HEK293 (cell line): Measurements from ENCODE around the gene SCTR.
A peak's percentile ranks its signal among the peaks of the same experiment; 100 is the strongest.

Source experiments
- CTCF ChIA-PET: fragments of 350-600 bp; formaldehyde crosslinking; extraction: SDS; loops from one replicate; lab custom pipeline; 2021; ENCODE audit warnings: antibody characterized with exemption; lab: Yijun Ruan, JAX
- POLR2A ChIA-PET: fragments of 300-600 bp; formaldehyde crosslinking; extraction: SDS; loops from one replicate; lab custom pipeline; 2020; ENCODE audit warnings: antibody characterized with exemption, inconsistent platforms; lab: Yijun Ruan, JAX
- H3K27ac ChIP-seq: fragments of 200-500 bp; sonication (Bioruptor generic); 2 replicates; pipeline ENCODE4 v1.5.1; 2014; ENCODE audit warnings: low read depth, low read length, control low read depth, inconsistent platforms; ENCODE audit errors: extremely low read depth
- H3K36me3 ChIP-seq, 2 experiments: fragments of 200-500 bp in 1 of 2; sonication (Bioruptor generic) in 1 of 2; 1 replicate in 1 of 2; 2 replicates in 1 of 2; pipeline ENCODE4 v1.5.1; 2014 to 2017; ENCODE audit warnings: inconsistent platforms in 2 of 2, low read length in 2 of 2; ENCODE audit not compliant: control insufficient read depth in 2 of 2, insufficient read depth in 1 of 2
- H3K4me1 ChIP-seq: fragments of 200-500 bp; sonication (Bioruptor generic); 2 replicates; pipeline ENCODE4 v1.5.1; 2014; ENCODE audit warnings: mild to moderate bottlenecking, low read length, inconsistent platforms; ENCODE audit not compliant: control insufficient read depth, insufficient read depth
- H3K4me3 ChIP-seq: 2 replicates; pipeline ENCODE4 v1.5.1; 2011; ENCODE audit warnings: low read depth, mild to moderate bottlenecking, control low read depth, low read length, moderate library complexity
- H3K9me3 ChIP-seq: fragments of 200-500 bp; sonication (Bioruptor generic); 2 replicates; pipeline ENCODE4 v1.5.1; 2014; ENCODE audit warnings: low read depth, low read length, inconsistent platforms; ENCODE audit not compliant: control insufficient read depth, insufficient read depth
- FEZF1 ChIP-seq: fragments of 450-650 bp; formaldehyde crosslinking; IDR thresholded peaks from 2 replicates; pipeline ENCODE4 v1.5.1; 2016; ENCODE audit warnings: missing biosample characterization, missing genetic modification characterization
- GFI1B ChIP-seq: fragments of 450-650 bp; formaldehyde crosslinking; IDR thresholded peaks from 2 replicates; pipeline ENCODE4 v1.5.1; 2016; ENCODE audit warnings: missing biosample characterization, missing genetic modification characterization
- GLIS1 ChIP-seq: fragments of 450-650 bp; formaldehyde crosslinking; IDR thresholded peaks from 2 replicates; pipeline ENCODE4 v1.5.1; 2016; ENCODE audit warnings: missing biosample characterization, missing genetic modification characterization
- PRDM6 ChIP-seq: fragments of 450-650 bp; formaldehyde crosslinking; IDR thresholded peaks from 2 replicates; pipeline ENCODE4 v1.5.1; 2017; ENCODE audit warnings: missing biosample characterization, missing genetic modification characterization
- TCF7L2 ChIP-seq: IDR thresholded peaks from 2 replicates; pipeline ENCODE4 v1.6.1; 2011; ENCODE audit warnings: low read depth, mild to moderate bottlenecking, inconsistent platforms, low read length, moderate library complexity, borderline replicate concordance
- ZBTB26 ChIP-seq: fragments of 450-650 bp; formaldehyde crosslinking; optimal IDR thresholded peaks from 2 replicates; pipeline ENCODE3; 2016; ENCODE audit warnings: missing biosample characterization, mild to moderate bottlenecking, missing genetic modification characterization
- ZIC2 ChIP-seq: fragments of 450-650 bp; formaldehyde crosslinking; IDR thresholded peaks from 2 replicates; pipeline ENCODE4 v1.5.1; 2016; ENCODE audit warnings: missing biosample characterization, missing genetic modification characterization
- ZNF148 ChIP-seq: fragments of 450-650 bp; formaldehyde crosslinking; IDR thresholded peaks from 2 replicates; pipeline ENCODE4 v1.5.0; 2017; ENCODE audit warnings: missing biosample characterization, missing genetic modification characterization, borderline replicate concordance
- ZNF266 ChIP-seq: fragments of 450-650 bp; formaldehyde crosslinking; IDR thresholded peaks from 2 replicates; pipeline ENCODE4 v1.5.1; 2016; ENCODE audit warnings: missing biosample characterization, missing genetic modification characterization, low read depth
- ZNF292 ChIP-seq: fragments of 450-650 bp; formaldehyde crosslinking; IDR thresholded peaks from 2 replicates; pipeline ENCODE4 v1.5.1; 2016; ENCODE audit warnings: low read depth, missing biosample characterization, missing genetic modification characterization, borderline replicate concordance
- ZNF341 ChIP-seq: fragments of 450-650 bp; formaldehyde crosslinking; IDR thresholded peaks from 2 replicates; pipeline ENCODE4; 2016; ENCODE audit warnings: low read depth, missing biosample characterization, missing genetic modification characterization
- ZNF362 ChIP-seq: fragments of 450-650 bp; formaldehyde crosslinking; IDR thresholded peaks from 2 replicates; pipeline ENCODE4 v1.5.1; 2016; ENCODE audit warnings: missing biosample characterization, missing genetic modification characterization
- ZNF521 ChIP-seq: fragments of 450-650 bp; formaldehyde crosslinking; IDR thresholded peaks from 2 replicates; pipeline ENCODE4 v1.5.1; 2017; ENCODE audit warnings: missing biosample characterization, mild to moderate bottlenecking, missing genetic modification characterization
- ZNF548 ChIP-seq: fragments of 450-650 bp; formaldehyde crosslinking; IDR thresholded peaks from 2 replicates; pipeline ENCODE4 v1.5.1; 2016; ENCODE audit warnings: missing biosample characterization, missing genetic modification characterization
- ZNF585B ChIP-seq: fragments of 450-650 bp; formaldehyde crosslinking; IDR thresholded peaks from 2 replicates; pipeline ENCODE4 v1.5.1; 2016; ENCODE audit warnings: missing biosample characterization, missing genetic modification characterization
- ZNF837 ChIP-seq: fragments of 450-650 bp; formaldehyde crosslinking; IDR thresholded peaks from 2 replicates; pipeline ENCODE4 v1.5.1; 2016; ENCODE audit warnings: missing biosample characterization, missing genetic modification characterization
- ZSCAN16 ChIP-seq: fragments of 450-650 bp; formaldehyde crosslinking; IDR thresholded peaks from 2 replicates; pipeline ENCODE4 v1.5.1; 2016; ENCODE audit warnings: missing biosample characterization, missing genetic modification characterization

The SCTR gene

GRCh38 chr2:119549241-119549640 is 25.0 kb upstream of the SCTR start:
- ChIA-PET CTCF (interaction anchor here (0.6 kb wide), 1 partner anchor 277 kb away, joined by 3 read pairs; no protein-coding TSS in a partner anchor), POLR2A (no interaction called here)
- Histone ChIP-seq H3K9me3 (no peaks in the 10 kb centered on the region), H3K4me1 (0 out of 2 replicates have a peak, but pooled peaks cover 5% of the 10 kb centered on the region), H3K36me3 (peaks cover 0 to 3% of the 10 kb centered on the region in 2 experiments; a peak in 1 of 3 replicates), H3K4me3 (no peak overlapping the region), H3K27ac (no peak overlapping the region)
- no peak for TF ChIP-seq ZNF148

GRCh38 chr2:119548516-119549120 is 24.3 kb upstream of the SCTR start:
- Histone ChIP-seq H3K4me3 (no peak overlapping the region), H3K9me3 (no peaks in the 10 kb centered on the region), H3K27ac (no peak overlapping the region), H3K4me1 (0 out of 2 replicates have a peak, but pooled peaks cover 5% of the 10 kb centered on the region), H3K36me3 (peaks cover 0 to 3% of the 10 kb centered on the region in 2 experiments; a peak in 1 of 3 replicates)
- ChIA-PET POLR2A (no interaction called here), CTCF (interaction anchor here (0.9 to 1.6 kb wide), 3 partner anchors 72 to 627 kb away, joined by 3 to 6 read pairs (median 3); no protein-coding TSS in a partner anchor)
- TF ChIP-seq ZNF585B (tag by site-specific recombination): no peak
- TF ChIP-seq TCF7L2: peak; percentile 78; the same call in 1 of the 2 replicates
- TF ChIP-seq PRDM6 (tag by site-specific recombination): 0 out of 2 replicates have a peak, but pooled peaks have one; percentile 9

- CTCF ChIA-PET: no interaction called here
- Histone ChIP-seq H3K9me3 (no peaks in the 10 kb centered on the region), H3K4me1 (0 out of 2 replicates have a peak, but pooled peaks cover 5% of the 10 kb centered on the region), H3K4me3 (no peak overlapping the region), H3K36me3 (peaks cover 0 to 3% of the 10 kb centered on the region in 2 experiments; a peak in 1 of 3 replicates), H3K27ac (no peak overlapping the region)
- POLR2A ChIA-PET: interaction anchor here (0.8 kb wide), 1 partner anchor 1123 kb away, joined by 3 read pairs; no protein-coding TSS in a partner anchor
- TF ChIP-seq ZIC2: no peak
- TF ChIP-seq GFI1B (tag by site-specific recombination): no peak
- TF ChIP-seq ZNF292 (tag by site-specific recombination): no peak
- TF ChIP-seq ZNF837 (tag by site-specific recombination): no peak
- TF ChIP-seq ZNF266 (tag by site-specific recombination): no peak
- TF ChIP-seq ZSCAN16 (tag by site-specific recombination): no peak
- no peak for TF ChIP-seq ZNF341 (tag by site-specific recombination)
- no peak for TF ChIP-seq GLIS1
- TF ChIP-seq FEZF1: no peak
- no peak for TF ChIP-seq ZNF548
- TF ChIP-seq ZNF362 (tag by site-specific recombination): no peak
- TF ChIP-seq ZBTB26 (tag by site-specific recombination): no peak
- no peak for TF ChIP-seq ZNF521 (tag by site-specific recombination)
Measured at GRCh38 chr2:119546447-119546767, 22.1 kb upstream of the SCTR start.
